Measurements from ENCODE around the gene IP6K2.
"Not testable (repeated sequence)": the region's sequence is repeated elsewhere in the genome, so short reads cannot be mapped to it uniquely, and the experiment has no call there.

IP6K2 gene

GRCh38 chr3:48727511-48727910 is 10.5 kb upstream of the IP6K2 start:
- no peak for DNase-seq (ENCODE audit: low read depth)

- DNase-seq (ENCODE audit: low read depth): not testable (repeated sequence)
Observed at GRCh38 chr3:48725185-48725855, 8.3 kb upstream of the IP6K2 start.

- DNase-seq (ENCODE audit: low read depth): no peak
Observed at GRCh38 chr3:48723725-48724124, 6.7 kb upstream of the IP6K2 start.

- not testable (repeated sequence) for DNase-seq (ENCODE audit: low read depth)
Observed at GRCh38 chr3:48723293-48723692, 6.3 kb upstream of the IP6K2 start.

GRCh38 chr3:48716508-48716981 is 476 bp downstream of the IP6K2 start:
- DNase-seq (ENCODE audit: low read depth): no peak

GRCh38 chr3:48715174-48715800 is 1.7 kb downstream of the IP6K2 start:
- DNase-seq (ENCODE audit: low read depth): no peak

GRCh38 chr3:48711727-48712126 is 5.3 kb downstream of the IP6K2 start:
- no peak for DNase-seq (ENCODE audit: low read depth)

GRCh38 chr3:48709051-48709461 is 8.0 kb downstream of the IP6K2 start:
- no peak for DNase-seq (ENCODE audit: low read depth)

- no peak for DNase-seq (ENCODE audit: low read depth)
Observed at GRCh38 chr3:48708481-48708889, 8.5 kb downstream of the IP6K2 start.

- DNase-seq (ENCODE audit: low read depth): no peak
Observed at GRCh38 chr3:48707157-48707556, 9.9 kb downstream of the IP6K2 start.

- no peak for DNase-seq (ENCODE audit: low read depth)
Observed at GRCh38 chr3:48702320-48702920, 14.6 kb downstream of the IP6K2 start.

GRCh38 chr3:48700731-48701405 is 16.2 kb downstream of the IP6K2 start:
- DNase-seq (ENCODE audit: low read depth): no peak

- no peak for DNase-seq (ENCODE audit: low read depth)
Observed at GRCh38 chr3:48698891-48699290, 18.1 kb downstream of the IP6K2 start.

- DNase-seq (ENCODE audit: low read depth): no peak
Observed at GRCh38 chr3:48697952-48698351, 19.1 kb downstream of the IP6K2 start.

- no peak for DNase-seq (ENCODE audit: low read depth)
Observed at GRCh38 chr3:48696601-48697000, 20.4 kb downstream of the IP6K2 start.

- DNase-seq (ENCODE audit: low read depth): no peak
Observed at GRCh38 chr3:48696156-48696555, 20.9 kb downstream of the IP6K2 start.

- DNase-seq (ENCODE audit: low read depth): no peak
Observed at GRCh38 chr3:48695393-48695753, 21.6 kb downstream of the IP6K2 start.

- no peak for DNase-seq (ENCODE audit: low read depth)
Observed at GRCh38 chr3:48694610-48695392, 22.2 kb downstream of the IP6K2 start.

GRCh38 chr3:48693826-48694225 is 23.2 kb downstream of the IP6K2 start:
- DNase-seq (ENCODE audit: low read depth): no peak

- DNase-seq (ENCODE audit: low read depth): no peak
Observed at GRCh38 chr3:48692551-48692950, 24.5 kb downstream of the IP6K2 start.

- DNase-seq (ENCODE audit: low read depth): no peak
Observed at GRCh38 chr3:48690846-48691458, 26.1 kb downstream of the IP6K2 start.

GRCh38 chr3:48689384-48689783 is 27.6 kb downstream of the IP6K2 start:
- no peak for DNase-seq (ENCODE audit: low read depth)

Measured in stimulated activated CD8-positive, alpha-beta memory T cell treated with anti-CD3 and anti-CD28 coated beads, Interleukin-15, amount 100 ng/mL, for 1 hour (primary cell).